AG09309 (cell line): ENCODE results near the gene OTOF.

Experiments used
- DNase-seq: peaks from one replicate; pipeline ENCODE4 v3.0.0-alpha.2; 2010; ENCODE audit warnings: low read depth
- H3K4me3 ChIP-seq: 2 replicates; pipeline ENCODE4 v1.5.1; 2011; ENCODE audit warnings: mild to moderate bottlenecking, low read depth, low read length, moderate library complexity; ENCODE audit not compliant: control insufficient read depth
- TF ChIP-seq, protein P1 (sequence below): IDR thresholded peaks from 2 replicates; pipeline ENCODE4 v1.5.1; 2011; ENCODE audit warnings: mild to moderate bottlenecking, low read depth, low read length, inconsistent platforms; ENCODE audit not compliant: insufficient read depth, control insufficient read depth; ENCODE audit errors: missing control alignments

Gene OTOF

GRCh38 chr2:26430826-26431225 is 47.1 kb downstream of the OTOF start:
- H3K4me3 ChIP-seq, result no peak overlapping the region
- TF ChIP-seq, protein P1, sequence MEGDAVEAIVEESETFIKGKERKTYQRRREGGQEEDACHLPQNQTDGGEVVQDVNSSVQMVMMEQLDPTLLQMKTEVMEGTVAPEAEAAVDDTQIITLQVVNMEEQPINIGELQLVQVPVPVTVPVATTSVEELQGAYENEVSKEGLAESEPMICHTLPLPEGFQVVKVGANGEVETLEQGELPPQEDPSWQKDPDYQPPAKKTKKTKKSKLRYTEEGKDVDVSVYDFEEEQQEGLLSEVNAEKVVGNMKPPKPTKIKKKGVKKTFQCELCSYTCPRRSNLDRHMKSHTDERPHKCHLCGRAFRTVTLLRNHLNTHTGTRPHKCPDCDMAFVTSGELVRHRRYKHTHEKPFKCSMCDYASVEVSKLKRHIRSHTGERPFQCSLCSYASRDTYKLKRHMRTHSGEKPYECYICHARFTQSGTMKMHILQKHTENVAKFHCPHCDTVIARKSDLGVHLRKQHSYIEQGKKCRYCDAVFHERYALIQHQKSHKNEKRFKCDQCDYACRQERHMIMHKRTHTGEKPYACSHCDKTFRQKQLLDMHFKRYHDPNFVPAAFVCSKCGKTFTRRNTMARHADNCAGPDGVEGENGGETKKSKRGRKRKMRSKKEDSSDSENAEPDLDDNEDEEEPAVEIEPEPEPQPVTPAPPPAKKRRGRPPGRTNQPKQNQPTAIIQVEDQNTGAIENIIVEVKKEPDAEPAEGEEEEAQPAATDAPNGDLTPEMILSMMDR, result no peak
- peak; percentile 7 for DNase-seq

GRCh38 chr2:26429779-26430578 is 47.9 kb downstream of the OTOF start:
- DNase-seq, result peak; percentile 2
- TF ChIP-seq, protein P1, result no peak
- H3K4me3 ChIP-seq, result no peak overlapping the region

GRCh38 chr2:26428846-26429245 is 49.1 kb downstream of the OTOF start:
- DNase-seq, result no peak
- TF ChIP-seq, protein P1, result no peak
- H3K4me3 ChIP-seq, result no peak overlapping the region

GRCh38 chr2:26424221-26424620 is 53.7 kb downstream of the OTOF start:
- no peak overlapping the region for H3K4me3 ChIP-seq
- TF ChIP-seq, protein P1, result no peak
- no peak for DNase-seq

GRCh38 chr2:26423750-26424149 is 54.2 kb downstream of the OTOF start:
- TF ChIP-seq, protein P1, result no peak
- H3K4me3 ChIP-seq, result no peak overlapping the region
- DNase-seq, result no peak

- no peak for DNase-seq
- no peak overlapping the region for H3K4me3 ChIP-seq
- TF ChIP-seq, protein P1, result no peak
Observed at GRCh38 chr2:26422947-26423629, 54.8 kb downstream of the OTOF start.
